Lung (tissue), 12 donors: ENCODE measurements around the gene LZTR1. TPM values are rescaled to one million over a fixed set of nuclear protein-coding genes. Genes with fewer than 3 reads are reported as not detected.

Experiments used
- ATAC-seq: fragments of 200-7000 bp; cut with Tn5 transposase; one replicate; pipeline ENCODE4 v1.9.1; 2020; ENCODE audit warnings: moderate number of reproducible peaks; ENCODE audit not compliant: insufficient read depth, low FRiP score
- DNase-seq, 3 donors: peaks; one replicate each; pipeline ENCODE4 v3.0.0-alpha.2; 2013 to 2017
- H3K27ac ChIP-seq, 2 donors: one replicate each; pipeline ENCODE4 v1.5.1; 2013; ENCODE audit warnings: mild to moderate bottlenecking in 2 of 2, moderate library complexity in 2 of 2, control low read depth in 1 of 2, inconsistent platforms in 1 of 2, low read depth in 1 of 2, low read length in 1 of 2
- H3K27me3 ChIP-seq, 3 donors: one replicate each; pipeline ENCODE4 v1.5.1; 2013; ENCODE audit warnings: low read length in 2 of 3; ENCODE audit not compliant: control insufficient read depth in 3 of 3, insufficient read depth in 3 of 3
- H3K36me3 ChIP-seq, 4 donors: one replicate each; pipeline ENCODE4 v1.5.1; 2013; ENCODE audit warnings: low read length in 4 of 4, mild to moderate bottlenecking in 1 of 4, moderate library complexity in 1 of 4; ENCODE audit not compliant: control insufficient read depth in 4 of 4, insufficient read depth in 4 of 4
- H3K4me1 ChIP-seq, 5 donors: one replicate each; pipeline ENCODE4 v1.5.1; 2013; ENCODE audit warnings: low read length in 5 of 5, mild to moderate bottlenecking in 2 of 5, moderate library complexity in 1 of 5; ENCODE audit not compliant: control insufficient read depth in 5 of 5, insufficient read depth in 5 of 5
- H3K4me3 ChIP-seq: one replicate; pipeline ENCODE4 v1.5.1; 2013; ENCODE audit warnings: mild to moderate bottlenecking, control low read depth, moderate library complexity
- H3K9ac ChIP-seq, 2 donors: one replicate each; pipeline ENCODE4 v1.5.1; 2013; ENCODE audit warnings: low read length in 2 of 2, control low read depth in 1 of 2; ENCODE audit not compliant: insufficient read depth in 1 of 2
- H3K9me3 ChIP-seq, 4 donors: one replicate each; pipeline ENCODE4 v1.5.1; 2013; ENCODE audit warnings: low read length in 3 of 4, mild to moderate bottlenecking in 1 of 4, moderate library complexity in 1 of 4; ENCODE audit not compliant: control insufficient read depth in 4 of 4, insufficient read depth in 3 of 4
- WGBS, 2 donors: extraction: QIAGEN DNeasy Blood & Tissue Kit; methylation state at CpG; one replicate each; pipeline ENCODE4 v1.1.7; 2013; 5-methylcytosine and 5-hydroxymethylcytosine counted together
- polyA plus RNA-seq, 2 donors: library from polyadenylated mRNA; stranded (reverse); fragments of 200-250 nt; gene quantifications; one replicate each; pipeline ENCODE4 v1.2.1, GENCODE V29; 2013
- total RNA-seq, 2 donors: library from RNA; depleted of rRNA in 1 of 2; stranded (reverse); fragments of >200 nt in 1 of 2; gene quantifications; one replicate each; pipeline ENCODE4 v1.2.1, GENCODE V29; 2014 to 2021
- TF ChIP-seq, protein P1 (sequence below): IDR thresholded peaks from 2 replicates; pipeline ENCODE4 v1.5.1; 2012; ENCODE audit warnings: mild to moderate bottlenecking; ENCODE audit errors: control extremely low read depth, extremely low read depth
- donor health status: control.
- donor health status: control.
- donor health status: Bipolar disorder and iron deficiency.
- donor health status: healthy.
- donor health status: DM: yes; HTN: yes; CAD: no.

The LZTR1 gene
- total and polyA plus RNA-seq, 4 donors: 33.8 to 64.9 (median 44.9) TPM

DNA sequence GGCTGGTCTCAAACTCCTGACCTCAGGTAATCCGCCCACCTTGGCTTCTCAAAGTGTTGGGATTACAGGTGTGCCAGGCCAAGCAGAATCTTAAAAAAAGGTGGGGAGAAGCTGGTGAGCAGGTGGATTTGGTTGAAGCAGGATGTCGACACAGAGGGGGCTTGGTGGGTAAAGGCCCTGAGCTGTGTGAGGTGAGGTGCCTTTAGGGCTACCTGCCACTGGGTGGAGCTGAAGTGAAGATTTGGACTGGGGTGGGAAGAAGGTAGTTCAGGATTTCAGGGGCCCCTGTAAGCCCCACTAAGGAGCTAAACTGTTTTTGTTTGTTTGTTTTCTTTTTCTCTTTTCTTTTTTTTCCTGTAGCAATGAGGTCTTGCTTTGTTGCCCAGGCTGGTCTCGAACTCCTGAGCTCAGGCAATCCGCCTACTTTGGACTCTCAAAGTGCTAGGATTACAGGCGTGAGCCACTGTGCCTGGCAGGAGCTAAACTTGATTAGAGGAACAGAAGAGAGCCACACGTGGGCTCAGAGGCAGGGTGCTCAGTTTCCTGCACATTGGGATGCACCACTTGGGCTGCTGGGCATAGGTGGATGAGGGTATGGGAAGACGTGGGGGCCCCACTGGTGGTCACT is 38.8 kb downstream of the LZTR1 start:
- ATAC-seq (no peak), DNase-seq (no peak)
- H3K27ac ChIP-seq: no peak overlapping the region
- WGBS, 2 donors: 58 to 63% methylated on average over 7 of the region's 7 CpGs
- H3K4me1 ChIP-seq: peaks cover 0 to 6% (median 1%) of the 10 kb centered on the region in 5 donors
- H3K9ac ChIP-seq: no peak overlapping the region
- H3K27me3 ChIP-seq: no peaks in the 10 kb centered on the region
- TF ChIP-seq, protein P1, sequence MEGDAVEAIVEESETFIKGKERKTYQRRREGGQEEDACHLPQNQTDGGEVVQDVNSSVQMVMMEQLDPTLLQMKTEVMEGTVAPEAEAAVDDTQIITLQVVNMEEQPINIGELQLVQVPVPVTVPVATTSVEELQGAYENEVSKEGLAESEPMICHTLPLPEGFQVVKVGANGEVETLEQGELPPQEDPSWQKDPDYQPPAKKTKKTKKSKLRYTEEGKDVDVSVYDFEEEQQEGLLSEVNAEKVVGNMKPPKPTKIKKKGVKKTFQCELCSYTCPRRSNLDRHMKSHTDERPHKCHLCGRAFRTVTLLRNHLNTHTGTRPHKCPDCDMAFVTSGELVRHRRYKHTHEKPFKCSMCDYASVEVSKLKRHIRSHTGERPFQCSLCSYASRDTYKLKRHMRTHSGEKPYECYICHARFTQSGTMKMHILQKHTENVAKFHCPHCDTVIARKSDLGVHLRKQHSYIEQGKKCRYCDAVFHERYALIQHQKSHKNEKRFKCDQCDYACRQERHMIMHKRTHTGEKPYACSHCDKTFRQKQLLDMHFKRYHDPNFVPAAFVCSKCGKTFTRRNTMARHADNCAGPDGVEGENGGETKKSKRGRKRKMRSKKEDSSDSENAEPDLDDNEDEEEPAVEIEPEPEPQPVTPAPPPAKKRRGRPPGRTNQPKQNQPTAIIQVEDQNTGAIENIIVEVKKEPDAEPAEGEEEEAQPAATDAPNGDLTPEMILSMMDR: no peak
- H3K36me3 ChIP-seq: no peaks in the 10 kb centered on the region
- no peak overlapping the region for H3K4me3 ChIP-seq
- H3K9me3 ChIP-seq: no peaks in the 10 kb centered on the region

DNA sequence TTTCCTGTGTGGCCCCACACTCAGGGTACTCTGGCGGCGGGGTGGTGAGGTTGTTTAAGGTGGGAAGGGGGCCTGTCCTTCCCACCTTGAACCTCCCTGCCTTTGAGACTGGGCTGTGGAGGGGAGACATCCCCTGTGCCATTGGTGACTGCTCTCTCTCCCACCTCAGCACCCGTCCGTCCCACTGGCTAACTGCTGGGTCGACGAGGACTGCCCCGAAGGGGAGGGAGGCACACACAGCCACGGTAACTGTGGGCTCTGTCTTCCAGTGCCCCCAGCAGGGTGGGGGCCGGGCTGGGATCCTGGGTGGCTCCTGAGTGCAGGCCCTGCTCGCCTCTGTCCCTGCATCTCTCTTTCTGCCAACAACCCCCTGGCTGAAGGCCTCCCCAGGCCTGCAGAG is 40.4 kb downstream of the LZTR1 start:
- ATAC-seq (no peak), DNase-seq (no peak)
- Histone ChIP-seq H3K27me3 (no peaks in the 10 kb centered on the region), H3K9ac (no peak overlapping the region), H3K4me3 (no peak overlapping the region), H3K36me3 (no peaks in the 10 kb centered on the region), H3K4me1 (peaks cover 0 to 1% (median 0%) of the 10 kb centered on the region in 5 donors), H3K9me3 (no peaks in the 10 kb centered on the region), H3K27ac (no peak overlapping the region)
- WGBS, 2 donors: 77 to 84% methylated on average over 7 to 10 of the region's 10 CpGs
- TF ChIP-seq, protein P1: no peak

DNA sequence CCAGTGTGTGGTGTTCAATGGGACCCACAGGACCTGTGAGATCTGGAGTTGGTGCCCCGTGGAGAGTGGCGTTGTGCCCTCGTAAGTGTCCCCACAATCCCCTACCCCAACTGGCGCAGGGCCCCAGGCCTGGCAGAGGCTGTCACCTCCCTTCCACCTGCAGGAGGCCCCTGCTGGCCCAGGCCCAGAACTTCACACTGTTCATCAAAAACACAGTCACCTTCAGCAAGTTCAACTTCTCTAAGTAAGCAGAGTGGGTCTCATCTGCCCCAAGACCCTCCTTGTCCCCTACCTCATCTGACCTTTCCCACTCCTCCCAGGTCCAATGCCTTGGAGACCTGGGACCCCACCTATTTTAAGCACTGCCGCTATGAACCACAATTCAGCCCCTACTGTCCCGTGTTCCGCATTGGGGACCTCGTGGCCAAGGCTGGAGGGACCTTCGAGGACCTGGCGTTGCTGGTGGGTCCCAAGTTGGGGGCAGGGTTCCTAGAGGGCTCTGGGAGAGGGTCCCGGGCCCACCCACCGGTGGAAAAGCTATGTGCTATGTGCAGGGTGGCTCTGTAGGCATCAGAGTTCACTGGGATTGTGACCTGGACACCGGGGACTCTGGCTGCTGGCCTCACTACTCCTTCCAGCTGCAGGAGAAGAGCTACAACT is 41.0 kb downstream of the LZTR1 start:
- Histone ChIP-seq H3K9me3 (no peaks in the 10 kb centered on the region), H3K36me3 (no peaks in the 10 kb centered on the region), H3K27me3 (no peaks in the 10 kb centered on the region), H3K4me3 (no peak overlapping the region), H3K9ac (no peak overlapping the region), H3K4me1 (peaks cover 0 to 3% (median 0%) of the 10 kb centered on the region in 5 donors), H3K27ac (no peak overlapping the region)
- ATAC-seq (no peak), DNase-seq (no peak)
- TF ChIP-seq, protein P1: no peak
- WGBS, 2 donors: 80 to 81% methylated on average over 13 of the region's 13 CpGs
